ENCODE results near the gene CAB39L. TPM values are rescaled to one million over a fixed set of nuclear protein-coding genes. Genes with fewer than 3 reads are reported as not detected.

CAB39L gene
- total and polyA plus RNA-seq, 2 of the 4 experiments (the other 2 are of a cell fraction) = 8.5 to 16.7 TPM

GRCh38 chr13:49298903-49299605, 144.8 kb downstream of the CAB39L start:
- no peaks in the 10 kb centered on the region for H4K20me1 ChIP-seq (ENCODE audit: insufficient read depth, low read length)
- H2BK15ac ChIP-seq (ENCODE audit: low read depth, low read length) = no peak overlapping the region; the same call in 2 of the 3 replicates
- CTCF ChIA-PET = no interaction called here
- no peaks in the 10 kb centered on the region for H3K79me1 ChIP-seq (ENCODE audit: low read depth in 1 of 2, low read length in 2 of 2)
- in situ Hi-C loops (cut with MboI; ENCODE audit: low sequenced_read_pairs) (loop anchor here (5.0 kb wide), 1 partner anchor 308 kb away; no protein-coding TSS in a partner anchor), intact Hi-C loops (cut with micrococcal nuclease) (no loop called here), dilution Hi-C loops (cut with HindIII; ENCODE audit: low sequenced_read_pairs, unreplicated experiment) (no loop called here)
- no peaks in the 10 kb centered on the region for H3K36me3 ChIP-seq (ENCODE audit: control insufficient read depth, insufficient read depth, low read length)
- BruUV-seq (replicated peaks) = no TSS peak
- H2AFZ ChIP-seq (replicated peaks; ENCODE audit: low read length, poor library complexity) = no peak overlapping the region
- 57% methylated on average over 1 of the region's 7 CpGs; no CpG with 5 or more reads in 1 of the 2 experiments for WGBS, 2 experiments (ENCODE audit: extremely low coverage in 2 of 2, insufficient read length in 1 of 2)
- POLR2A ChIA-PET (ENCODE audit: unreplicated experiment) = interaction anchor here (0.5 kb wide), 1 partner anchor 137 kb away, joined by 5 read pairs; no protein-coding TSS in a partner anchor
- no peak overlapping the region for H4K8ac ChIP-seq (ENCODE audit: low read depth in 2 of 2, low read length in 2 of 2)
- no peak overlapping the region for H3K9ac ChIP-seq (ENCODE audit: low read depth, low read length)
- no peak overlapping the region for H4K5ac ChIP-seq (ENCODE audit: low read depth, low read length)
- DNase-seq = no peak
- H3K9me3 ChIP-seq (ENCODE audit: control insufficient read depth, insufficient read depth, low read length) = no peaks in the 10 kb centered on the region
- H3K4me3 ChIP-seq (ENCODE audit: insufficient read depth, low read depth, low read length) = no peak overlapping the region
- no peak overlapping the region for H2BK20ac ChIP-seq (ENCODE audit: low read depth, low read length)
- H3K18ac ChIP-seq (ENCODE audit: low read depth, low read length) = no peak overlapping the region
- no peak overlapping the region for H3K56ac ChIP-seq (ENCODE audit: extremely low read depth, insufficient read depth, low read length)
- ATAC-seq (ENCODE audit: low read depth) = no peak
- H3K27me3 ChIP-seq (ENCODE audit: control insufficient read depth, insufficient read depth, low read length) = no peaks in the 10 kb centered on the region
- no peak overlapping the region for H3K27ac ChIP-seq (ENCODE audit: insufficient read depth, low read length)
- H3K9me1 ChIP-seq (ENCODE audit: insufficient read depth, low read length) = peaks cover 6% of the 10 kb centered on the region; the same call in 1 of the 2 replicates
- no peak overlapping the region for H4K91ac ChIP-seq (ENCODE audit: insufficient read depth, low read depth, low read length)
- no peak overlapping the region for H3K23ac ChIP-seq (ENCODE audit: low read depth, low read length)
- no peak overlapping the region for H2AK9ac ChIP-seq (replicated peaks; ENCODE audit: low read depth, low read length, poor library complexity)
- H3K4me2 ChIP-seq (ENCODE audit: low read depth, low read length) = no peak overlapping the region
- H2AK5ac ChIP-seq (ENCODE audit: low read depth, low read length) = no peak overlapping the region
- H2BK120ac ChIP-seq (ENCODE audit: low read depth, low read length) = no peak overlapping the region
- H3K4me1 ChIP-seq (ENCODE audit: control insufficient read depth, insufficient read depth, low read length) = peaks cover 3% of the 10 kb centered on the region; the same call in 1 of the 2 replicates
- no peak overlapping the region for H3K4ac ChIP-seq (ENCODE audit: low read depth, low read length)
- no peak overlapping the region for H3K14ac ChIP-seq (replicated peaks; ENCODE audit: low read depth, low read length)
- no peak overlapping the region for H2BK5ac ChIP-seq (ENCODE audit: low read depth, low read length, poor library complexity, severe bottlenecking)
- TF ChIP-seq FOS (IDR thresholded peaks at IDR 0.05; ENCODE audit: low read depth, low read length) = no peak
- TF ChIP-seq USF2 (IDR thresholded peaks at IDR 0.05; ENCODE audit: low read depth, low read length) = no peak
- no peak for TF ChIP-seq BHLHE40 (IDR thresholded peaks at IDR 0.05; ENCODE audit: low read depth, low read length)
- TF ChIP-seq ELK1 (IDR thresholded peaks at IDR 0.05; ENCODE audit: borderline replicate concordance, low read depth, low read length) = no peak
- TF ChIP-seq CTCF (conservative IDR thresholded peaks at IDR 0.05; ENCODE audit: low read depth, low read length) = no peak
- no peak for TF ChIP-seq CEBPB (IDR thresholded peaks at IDR 0.05; ENCODE audit: low read depth, low read length)
- no peak for TF ChIP-seq NFE2L2 (IDR thresholded peaks at IDR 0.05; ENCODE audit: low read depth, low read length)
- TF ChIP-seq MXI1 (IDR thresholded peaks at IDR 0.05; ENCODE audit: borderline replicate concordance, low read depth, low read length) = no peak
- no peak for TF ChIP-seq CHD1 (IDR thresholded peaks at IDR 0.05; ENCODE audit: low read depth, low read length)
- TF ChIP-seq MAFK (IDR thresholded peaks at IDR 0.05; ENCODE audit: low read depth, low read length) = no peak
- no peak for TF ChIP-seq RCOR1 (IDR thresholded peaks at IDR 0.05; ENCODE audit: insufficient replicate concordance, low read length)
- TF ChIP-seq RFX5 (IDR thresholded peaks at IDR 0.05; ENCODE audit: low read depth, low read length) = no peak
- TF ChIP-seq MAZ (IDR thresholded peaks at IDR 0.05; ENCODE audit: borderline replicate concordance, low read depth, low read length) = no peak
- no peak for TF ChIP-seq POLR2A (IDR thresholded peaks at IDR 0.05; ENCODE audit: low read depth, low read length)
- TF ChIP-seq SMC3 (IDR thresholded peaks at IDR 0.05; ENCODE audit: low read depth, low read length) = no peak
